NCI-H345 treated with DMSO at 0.1 percent for 48 hours (cell line): ENCODE data around the gene HHAT.
"Not testable (repeated sequence)": the region's sequence is repeated elsewhere in the genome, so short reads cannot be mapped to it uniquely, and the experiment has no call there.

Source experiments
- DNase-seq: peaks from one replicate; lab custom pipeline; 2025; ENCODE audit not compliant: unreplicated experiment; lab: John Stamatoyannopoulos, UW

HHAT gene

DNA sequence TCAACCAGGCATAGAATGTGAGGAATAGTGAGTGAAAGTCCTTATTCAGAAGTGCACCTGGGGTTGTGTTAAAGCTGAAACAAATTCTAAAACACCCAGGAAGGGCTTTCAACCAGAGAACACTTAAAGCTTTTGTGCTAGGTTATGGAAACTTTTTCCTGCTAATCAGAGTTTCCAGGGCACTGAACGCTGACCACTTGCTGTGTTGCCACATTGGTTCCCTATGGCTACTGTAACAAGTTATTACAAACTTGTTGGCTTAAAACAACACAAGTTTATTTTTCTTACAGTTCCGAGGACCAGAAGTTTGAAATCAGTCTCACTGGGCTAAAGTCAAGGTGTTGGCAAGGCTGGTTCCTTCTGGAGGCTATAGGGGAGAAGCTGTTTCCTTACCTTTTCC, 300.6 kb downstream of the HHAT start:
- DNase-seq, result no peak

DNA sequence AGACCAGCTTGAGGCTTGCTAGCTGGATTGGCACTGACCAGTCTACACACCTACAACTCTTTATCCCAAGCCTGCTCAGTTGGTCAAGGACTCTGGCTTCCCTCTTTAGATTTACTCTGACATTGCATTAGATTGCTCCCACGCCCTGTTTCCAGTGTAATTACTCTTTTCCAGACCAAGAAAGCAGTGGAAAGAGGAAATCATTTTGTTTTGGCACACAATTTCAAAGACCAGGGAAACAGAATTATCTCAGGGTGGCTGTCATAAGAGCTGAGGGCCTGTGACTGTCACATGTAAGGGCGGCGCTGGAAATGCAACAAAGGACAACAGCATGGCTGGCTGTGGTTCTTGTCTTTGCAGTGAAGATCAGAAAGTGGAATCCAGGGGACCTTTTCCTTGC, 302.7 kb downstream of the HHAT start:
- DNase-seq, result no peak

GRCh38 chr1:210633140-210633539, 304.4 kb downstream of the HHAT start:
- DNase-seq, result no peak

- no peak for DNase-seq
Observed at GRCh38 chr1:210633636-210634035, 304.9 kb downstream of the HHAT start.

GRCh38 chr1:210635108-210635507, 306.4 kb downstream of the HHAT start:
- no peak for DNase-seq

- DNase-seq, result no peak
Observed at GRCh38 chr1:210641582-210641981, 312.9 kb downstream of the HHAT start.

DNA sequence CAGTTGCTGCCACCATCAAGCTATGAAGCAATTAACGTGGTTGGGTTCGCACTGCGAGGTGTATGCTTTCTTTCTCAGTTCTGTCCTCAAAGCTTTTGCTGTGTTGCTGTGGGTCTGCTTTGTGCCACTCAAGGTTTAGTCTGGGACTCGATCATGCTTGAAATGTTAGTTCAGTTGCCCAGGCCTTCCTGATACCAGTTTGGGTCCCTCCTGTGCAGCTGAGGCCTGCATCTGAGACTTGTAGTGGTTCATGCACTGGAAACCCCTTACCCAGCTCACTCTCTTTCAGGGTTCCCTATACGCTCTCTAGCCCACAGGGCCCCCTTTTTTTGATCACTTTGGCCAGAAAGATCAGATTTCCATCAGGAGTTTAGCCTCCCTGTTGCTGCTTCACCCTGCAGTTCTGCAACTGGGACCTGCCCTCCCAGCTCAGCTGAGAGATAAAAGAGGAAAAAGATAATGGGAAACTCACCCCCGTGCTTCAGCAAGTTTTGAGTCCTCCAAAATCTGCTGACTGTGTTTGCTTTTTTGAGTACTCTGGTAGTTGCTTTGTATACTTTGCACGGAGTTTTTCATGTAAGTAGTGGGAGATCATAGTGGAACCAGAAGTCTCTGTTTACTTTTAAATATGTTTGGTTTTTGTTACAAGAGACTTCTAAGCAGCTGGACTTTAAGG, 317.0 kb downstream of the HHAT start:
- no peak for DNase-seq

DNA sequence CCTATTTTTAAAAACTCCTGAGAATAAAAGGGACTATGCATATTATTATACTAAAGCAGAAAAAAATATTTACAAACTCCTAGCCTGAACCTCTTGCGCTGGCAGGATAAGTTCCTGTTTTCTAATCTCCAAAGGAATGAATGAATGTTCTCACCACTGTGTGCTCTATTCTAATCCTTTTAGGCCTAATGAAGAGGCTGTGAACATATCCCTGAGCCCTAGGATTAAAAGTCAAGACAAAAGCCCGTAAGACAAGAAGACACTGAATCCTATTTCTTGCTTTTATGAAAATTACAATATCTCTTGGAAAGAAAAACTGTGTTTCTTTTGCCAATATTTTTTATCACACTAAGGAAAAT, 317.5 kb downstream of the HHAT start:
- DNase-seq, result no peak

DNA sequence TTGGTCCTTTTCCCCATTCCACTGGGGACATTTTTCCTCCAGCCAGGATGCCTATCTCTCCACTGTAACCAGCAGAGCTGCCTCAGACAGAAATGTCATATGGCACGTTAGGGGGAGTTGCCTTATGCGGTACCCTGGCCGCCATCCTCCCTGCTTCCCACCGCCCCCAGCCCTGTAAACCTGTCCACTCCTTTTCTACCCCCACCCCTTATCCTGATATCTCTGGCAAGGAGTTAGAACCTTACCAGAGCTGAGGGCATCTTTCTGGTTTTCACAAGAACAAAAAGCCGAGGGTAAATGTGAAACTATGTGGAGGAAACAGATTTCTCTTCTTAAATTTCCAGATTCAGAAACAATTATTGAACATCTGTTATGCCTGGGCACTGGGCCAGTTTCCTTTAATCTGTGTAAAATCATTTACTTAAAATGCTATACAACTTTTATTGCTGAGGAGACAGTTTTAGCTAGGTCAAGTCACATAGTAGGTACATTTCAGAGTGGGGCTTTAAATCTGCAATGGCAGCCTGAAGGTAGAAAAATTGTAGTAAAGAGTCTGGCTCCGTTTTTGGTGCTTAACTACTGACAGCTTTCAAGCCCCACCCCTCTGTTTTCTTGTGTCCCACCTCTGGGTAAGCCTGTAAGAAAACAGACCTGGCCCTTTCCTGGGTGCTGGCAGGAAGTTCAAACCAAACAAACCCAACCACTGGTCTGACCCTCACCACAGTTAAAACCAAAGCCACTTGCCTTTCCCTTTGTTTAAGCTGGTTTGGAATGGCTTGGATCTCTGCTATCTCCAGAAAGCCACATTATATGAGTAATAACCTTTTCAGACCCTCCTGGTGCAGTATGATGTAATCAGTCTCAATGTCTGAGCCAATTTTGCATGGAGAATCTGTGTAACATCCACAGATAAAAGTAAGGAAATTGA, 319.0 kb downstream of the HHAT start:
- DNase-seq, result no peak

GRCh38 chr1:210648588-210649269, 320.0 kb downstream of the HHAT start:
- DNase-seq, result no peak

GRCh38 chr1:210650403-210650802, 321.7 kb downstream of the HHAT start:
- no peak for DNase-seq

GRCh38 chr1:210652329-210652954, 323.7 kb downstream of the HHAT start:
- no peak for DNase-seq

DNA sequence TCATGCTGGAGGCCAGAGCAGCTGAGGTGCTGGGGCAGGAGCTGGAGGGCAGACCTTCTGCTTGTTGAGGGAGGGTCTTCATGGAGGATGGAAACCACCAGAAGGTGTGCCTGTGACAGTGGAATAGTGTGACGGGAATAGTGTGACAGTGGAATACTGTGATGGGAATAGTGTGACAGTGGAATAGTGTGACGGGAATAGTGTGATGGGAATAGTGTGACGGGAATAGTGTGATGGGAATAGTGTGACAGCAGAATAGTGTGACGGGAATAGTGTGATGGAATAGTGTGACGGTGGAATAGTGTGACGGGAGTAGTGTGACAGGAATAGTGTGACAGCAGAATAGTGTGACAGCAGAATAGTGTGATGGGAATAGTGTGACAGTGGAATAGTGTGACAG, 325.1 kb downstream of the HHAT start:
- no peak for DNase-seq

- no peak for DNase-seq
Observed at GRCh38 chr1:210654176-210654981, 325.7 kb downstream of the HHAT start.

DNA sequence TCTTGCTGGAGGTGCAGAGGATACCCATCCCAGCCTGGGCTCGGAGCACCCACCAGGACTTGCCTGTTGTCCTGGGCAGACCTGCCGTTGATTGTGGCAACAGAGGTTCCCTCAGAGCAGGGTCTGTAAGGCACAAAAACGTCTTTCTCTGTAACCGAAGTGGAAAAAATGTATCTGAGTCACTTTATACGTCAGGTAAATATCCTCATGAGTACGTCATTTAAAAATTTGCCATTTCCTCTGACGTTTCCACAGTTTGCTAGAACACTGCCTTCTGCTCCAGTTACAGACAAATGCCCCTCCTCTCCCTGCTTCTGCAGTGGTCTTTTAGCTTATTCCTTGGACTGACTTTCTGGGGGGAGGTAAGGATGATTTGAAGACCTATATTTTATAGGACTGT, 326.8 kb downstream of the HHAT start:
- DNase-seq, result no peak

- DNase-seq, result no peak
Observed at GRCh38 chr1:210657806-210658205, 329.1 kb downstream of the HHAT start.

- DNase-seq, result not testable (repeated sequence)
Observed at GRCh38 chr1:210661520-210661919, 332.8 kb downstream of the HHAT start.

GRCh38 chr1:210662291-210663050, 333.8 kb downstream of the HHAT start:
- DNase-seq, result peak; percentile 21

GRCh38 chr1:210663730-210664573, 335.2 kb downstream of the HHAT start:
- peak; percentile 63 for DNase-seq
